MV-4-11 (cell line): ENCODE results near the gene SNX18.

ENCODE experiments used
- DNase-seq: peaks from one replicate; lab custom pipeline; 2025; lab: John Stamatoyannopoulos, UW

Gene SNX18

GRCh38 chr5:54580997-54581811 is 63.6 kb downstream of the SNX18 start:
- DNase-seq, result no peak

- no peak for DNase-seq
Measured at GRCh38 chr5:54581831-54582548, 64.4 kb downstream of the SNX18 start.

- DNase-seq, result no peak
Measured at GRCh38 chr5:54586336-54586735, 68.8 kb downstream of the SNX18 start.

GRCh38 chr5:54589786-54590185 is 72.2 kb downstream of the SNX18 start:
- no peak for DNase-seq

- DNase-seq, result peak; percentile 59
Measured at GRCh38 chr5:54590824-54591223, 73.3 kb downstream of the SNX18 start.

- no peak for DNase-seq
Measured at GRCh38 chr5:54593779-54594178, 76.2 kb downstream of the SNX18 start.

- DNase-seq, result no peak
Measured at GRCh38 chr5:54594181-54594580, 76.6 kb downstream of the SNX18 start.

GRCh38 chr5:54595721-54596120 is 78.2 kb downstream of the SNX18 start:
- no peak for DNase-seq
